Tibial nerve (tissue), 4 donors: ENCODE data around the gene EED. TPM values are rescaled to one million over a fixed set of nuclear protein-coding genes. Genes with fewer than 3 reads are reported as not detected.

Source experiments
- DNase-seq, 2 donors: peaks; one replicate each; pipeline ENCODE4 v3.0.0-alpha.2; 2019; ENCODE audit warnings: low spot score in 2 of 2
- H3K27ac ChIP-seq, 4 donors: fragments of 200-600 bp; sonication (generic) in 3 of 4; one replicate each; pipeline ENCODE4 v1.5.1; 2017 to 2019; ENCODE audit warnings: mild to moderate bottlenecking in 1 of 4
- H3K27me3 ChIP-seq, 2 donors: fragments of 200-600 bp; sonication (generic) in 1 of 2; one replicate each; pipeline versions ENCODE4 v1.5.1 to v1.6.0; 2017 to 2019
- H3K36me3 ChIP-seq, 3 donors: fragments of 200-600 bp; sonication (generic); one replicate each; pipeline ENCODE4 v1.5.1; 2018 to 2019
- H3K4me1 ChIP-seq, 4 donors: fragments of 200-600 bp; sonication (generic) in 3 of 4; one replicate each; pipeline ENCODE4 v1.5.1; 2017 to 2019
- H3K4me3 ChIP-seq, 4 donors: fragments of 200-600 bp; sonication (generic) in 3 of 4; one replicate each; pipeline ENCODE4 v1.5.1; 2017 to 2019; ENCODE audit warnings: mild to moderate bottlenecking in 1 of 4, moderate library complexity in 1 of 4
- H3K9me3 ChIP-seq, 4 donors: fragments of 200-600 bp; sonication (generic) in 3 of 4; one replicate each; pipeline ENCODE4 v1.5.1; 2017 to 2019
- CTCF ChIP-seq, 5 experiments: fragments of 200-600 bp in 3 of 5; fragments of 450-650 bp in 2 of 5; sonication (generic) in 3 of 5; IDR thresholded peaks; one replicate each; pipeline ENCODE4 v1.5.1; 2016 to 2019; ENCODE audit warnings: antibody characterized with exemption in 5 of 5, mild to moderate bottlenecking in 3 of 5, moderate library complexity in 2 of 5
- EP300 ChIP-seq, 2 donors: sonication (generic); formaldehyde crosslinking; IDR thresholded peaks; one replicate each; pipeline ENCODE4 v1.6.1; 2017; ENCODE audit warnings: antibody characterized with exemption in 2 of 2, mild to moderate bottlenecking in 1 of 2
- POLR2A ChIP-seq, 2 donors: fragments of 450-650 bp; IDR thresholded peaks; one replicate each; pipeline ENCODE4 v1.6.1; 2017; ENCODE audit warnings: antibody characterized with exemption in 2 of 2, mild to moderate bottlenecking in 2 of 2, moderate library complexity in 2 of 2
- WGBS, 2 donors: methylation state at CpG; one replicate each; pipeline ENCODE4 v1.1.5; 2018; 5-methylcytosine and 5-hydroxymethylcytosine counted together
- total RNA-seq, 4 donors: library from RNA; depleted of rRNA; stranded (reverse); fragments of >200 nt; gene quantifications; one replicate each; pipeline ENCODE4 v1.1.0, GENCODE V29; 2016

The EED gene
- total RNA-seq, 4 donors from 2014 or later = 13.3 to 18.4 (median 16.7) TPM

DNA sequence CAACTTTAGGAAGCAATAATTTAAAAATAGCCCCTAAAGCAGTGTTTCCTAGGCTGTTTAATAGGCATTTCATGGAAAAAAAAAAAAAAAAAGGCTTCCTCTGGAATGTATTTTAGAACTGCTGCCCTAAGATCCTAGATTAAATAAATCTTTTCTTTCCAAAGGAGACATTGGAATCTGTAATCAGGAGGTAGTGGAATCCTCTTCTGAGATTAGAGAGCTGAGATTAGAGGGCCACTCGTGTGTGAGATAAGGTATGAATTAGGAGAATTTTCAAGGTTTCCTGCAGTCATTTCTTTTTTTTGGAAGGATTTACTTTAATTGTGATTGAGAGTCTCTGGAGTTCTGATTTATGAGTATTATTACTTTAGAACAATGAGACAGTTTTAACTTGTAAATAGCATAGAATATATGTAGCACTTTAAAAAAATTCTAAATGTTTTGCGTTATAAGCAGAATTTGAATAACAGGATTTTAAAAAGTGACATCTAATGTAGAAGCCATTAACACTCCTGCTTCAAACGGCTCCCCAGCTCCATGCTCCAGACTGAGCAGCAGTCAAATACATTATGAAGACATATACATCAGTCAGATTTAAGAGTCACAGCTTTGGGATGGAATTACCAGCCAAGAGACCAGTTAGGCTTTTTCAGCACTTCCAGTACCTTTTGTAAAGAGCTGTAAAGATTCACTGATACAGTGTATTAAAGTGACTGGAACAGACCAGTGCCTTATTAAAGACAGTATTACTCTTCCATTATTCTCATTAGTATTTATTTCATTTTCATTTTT is 5.0 kb downstream of the EED start:
- H3K9me3 ChIP-seq = no peaks in the 10 kb centered on the region
- H3K27ac ChIP-seq = no peak overlapping the region
- WGBS, 2 donors = 56 to 59% methylated on average over 3 of the region's 3 CpGs
- TF ChIP-seq EP300 (IDR thresholded peaks at IDR 0.05) (no peak), POLR2A (IDR thresholded peaks at IDR 0.05) (no peak), CTCF (IDR thresholded peaks at IDR 0.05) (no peak)
- H3K4me1 ChIP-seq = peaks cover 0 to 47% (median 19%) of the 10 kb centered on the region in 4 donors
- DNase-seq = no peak
- no peak overlapping the region for H3K4me3 ChIP-seq
- no peaks in the 10 kb centered on the region for H3K27me3 ChIP-seq
- H3K36me3 ChIP-seq = no peaks in the 10 kb centered on the region

- Histone ChIP-seq H3K4me1 (peaks cover 0 to 42% (median 14%) of the 10 kb centered on the region in 4 donors), H3K27me3 (no peaks in the 10 kb centered on the region), H3K9me3 (no peaks in the 10 kb centered on the region), H3K36me3 (peaks cover 0 to under 1% (median 0%) of the 10 kb centered on the region in 3 donors), H3K4me3 (no peak overlapping the region), H3K27ac (no peak overlapping the region)
- 47 to 60% methylated on average over 2 of the region's 2 CpGs for WGBS, 2 donors
- TF ChIP-seq EP300 (IDR thresholded peaks at IDR 0.05) = no peak
- no peak for TF ChIP-seq CTCF (IDR thresholded peaks at IDR 0.05)
- TF ChIP-seq POLR2A (IDR thresholded peaks at IDR 0.05) = no peak
- DNase-seq = no peak
Measured at GRCh38 chr11:86251345-86251744, 6.8 kb downstream of the EED start.

- H3K4me3 ChIP-seq = no peak overlapping the region
- H3K9me3 ChIP-seq = no peaks in the 10 kb centered on the region
- no peak for DNase-seq
- H3K36me3 ChIP-seq = peaks cover 0 to 34% (median 0%) of the 10 kb centered on the region in 3 donors
- no peak for TF ChIP-seq CTCF (IDR thresholded peaks at IDR 0.05)
- TF ChIP-seq POLR2A (IDR thresholded peaks at IDR 0.05) = no peak
- no peak for TF ChIP-seq EP300 (IDR thresholded peaks at IDR 0.05)
- no peak overlapping the region for H3K27ac ChIP-seq
- WGBS, 2 donors = 89 to 92% methylated on average over 1 of the region's 1 CpG
- no peaks in the 10 kb centered on the region for H3K27me3 ChIP-seq
- H3K4me1 ChIP-seq = no peaks in the 10 kb centered on the region
Measured at GRCh38 chr11:86255896-86256295, 11.3 kb downstream of the EED start.

GRCh38 chr11:86256608-86257007 is 12.1 kb downstream of the EED start:
- no peaks in the 10 kb centered on the region for H3K9me3 ChIP-seq
- H3K36me3 ChIP-seq = peaks cover 0 to 41% (median 0%) of the 10 kb centered on the region in 3 donors
- TF ChIP-seq CTCF (IDR thresholded peaks at IDR 0.05) (no peak), EP300 (IDR thresholded peaks at IDR 0.05) (no peak), POLR2A (IDR thresholded peaks at IDR 0.05) (no peak)
- H3K4me3 ChIP-seq = no peak overlapping the region
- no peak overlapping the region for H3K27ac ChIP-seq
- DNase-seq = no peak
- H3K27me3 ChIP-seq = no peaks in the 10 kb centered on the region
- no peaks in the 10 kb centered on the region for H3K4me1 ChIP-seq
- WGBS, 2 donors = 74 to 92% methylated on average over 6 of the region's 6 CpGs

DNA sequence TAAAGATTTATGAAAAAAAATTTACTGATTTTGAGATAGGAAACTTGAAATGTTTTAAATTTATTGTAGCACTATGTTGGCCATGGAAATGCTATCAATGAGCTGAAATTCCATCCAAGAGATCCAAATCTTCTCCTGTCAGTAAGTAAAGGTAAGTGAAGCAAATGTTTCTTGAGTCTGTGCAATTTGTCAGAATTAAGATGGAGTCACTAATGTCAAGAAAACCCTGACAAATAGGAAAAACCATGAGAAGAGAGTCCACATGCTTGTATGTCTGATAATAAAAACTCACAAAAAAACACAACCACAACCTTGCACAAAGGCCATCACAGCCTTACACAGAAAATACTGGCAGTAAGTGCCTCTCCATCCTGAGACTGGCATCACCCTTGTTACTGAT is 12.9 kb downstream of the EED start:
- Histone ChIP-seq H3K4me1 (no peaks in the 10 kb centered on the region), H3K36me3 (peaks cover 0 to 49% (median 0%) of the 10 kb centered on the region in 3 donors), H3K27ac (no peak overlapping the region), H3K27me3 (no peaks in the 10 kb centered on the region), H3K4me3 (no peak overlapping the region), H3K9me3 (no peaks in the 10 kb centered on the region)
- DNase-seq = no peak
- no peak for TF ChIP-seq EP300 (IDR thresholded peaks at IDR 0.05)
- TF ChIP-seq POLR2A (IDR thresholded peaks at IDR 0.05) = no peak
- no peak for TF ChIP-seq CTCF (IDR thresholded peaks at IDR 0.05)
